Lung (tissue), 12 donors: Measurements from ENCODE around the gene YARS1. TPM values are rescaled to one million over a fixed set of nuclear protein-coding genes. Genes with fewer than 3 reads are reported as not detected.

Experiments
- ATAC-seq: fragments of 200-7000 bp; cut with Tn5 transposase; one replicate; pipeline ENCODE4 v1.9.1; 2020; ENCODE audit warnings: moderate number of reproducible peaks; ENCODE audit not compliant: insufficient read depth, low FRiP score
- DNase-seq, 3 donors: peaks; one replicate each; pipeline ENCODE4 v3.0.0-alpha.2; 2013 to 2017
- H3K27ac ChIP-seq, 2 donors: one replicate each; pipeline ENCODE4 v1.5.1; 2013; ENCODE audit warnings: mild to moderate bottlenecking in 2 of 2, moderate library complexity in 2 of 2, control low read depth in 1 of 2, inconsistent platforms in 1 of 2, low read depth in 1 of 2, low read length in 1 of 2
- H3K27me3 ChIP-seq, 3 donors: one replicate each; pipeline ENCODE4 v1.5.1; 2013; ENCODE audit warnings: low read length in 2 of 3; ENCODE audit not compliant: control insufficient read depth in 3 of 3, insufficient read depth in 3 of 3
- H3K36me3 ChIP-seq, 4 donors: one replicate each; pipeline ENCODE4 v1.5.1; 2013; ENCODE audit warnings: low read length in 4 of 4, mild to moderate bottlenecking in 1 of 4, moderate library complexity in 1 of 4; ENCODE audit not compliant: control insufficient read depth in 4 of 4, insufficient read depth in 4 of 4
- H3K4me1 ChIP-seq, 5 donors: one replicate each; pipeline ENCODE4 v1.5.1; 2013; ENCODE audit warnings: low read length in 5 of 5, mild to moderate bottlenecking in 2 of 5, moderate library complexity in 1 of 5; ENCODE audit not compliant: control insufficient read depth in 5 of 5, insufficient read depth in 5 of 5
- H3K4me3 ChIP-seq: one replicate; pipeline ENCODE4 v1.5.1; 2013; ENCODE audit warnings: mild to moderate bottlenecking, control low read depth, moderate library complexity
- H3K9ac ChIP-seq, 2 donors: one replicate each; pipeline ENCODE4 v1.5.1; 2013; ENCODE audit warnings: low read length in 2 of 2, control low read depth in 1 of 2; ENCODE audit not compliant: insufficient read depth in 1 of 2
- H3K9me3 ChIP-seq, 4 donors: one replicate each; pipeline ENCODE4 v1.5.1; 2013; ENCODE audit warnings: low read length in 3 of 4, mild to moderate bottlenecking in 1 of 4, moderate library complexity in 1 of 4; ENCODE audit not compliant: control insufficient read depth in 4 of 4, insufficient read depth in 3 of 4
- WGBS, 2 donors: extraction: QIAGEN DNeasy Blood & Tissue Kit; methylation state at CpG; one replicate each; pipeline ENCODE4 v1.1.7; 2013; 5-methylcytosine and 5-hydroxymethylcytosine counted together
- polyA plus RNA-seq, 2 donors: library from polyadenylated mRNA; stranded (reverse); fragments of 200-250 nt; gene quantifications; one replicate each; pipeline ENCODE4 v1.2.1, GENCODE V29; 2013
- total RNA-seq, 2 donors: library from RNA; depleted of rRNA in 1 of 2; stranded (reverse); fragments of >200 nt in 1 of 2; gene quantifications; one replicate each; pipeline ENCODE4 v1.2.1, GENCODE V29; 2014 to 2021
- TF ChIP-seq, protein P1 (sequence below): IDR thresholded peaks from 2 replicates; pipeline ENCODE4 v1.5.1; 2012; ENCODE audit warnings: mild to moderate bottlenecking; ENCODE audit errors: control extremely low read depth, extremely low read depth
- donor health status: control.
- donor health status: control.
- donor health status: Bipolar disorder and iron deficiency.
- donor health status: healthy.
- donor health status: DM: yes; HTN: yes; CAD: no.

Gene YARS1
- total and polyA plus RNA-seq, 4 donors, result 61.2 to 151 (median 77.8) TPM

DNA sequence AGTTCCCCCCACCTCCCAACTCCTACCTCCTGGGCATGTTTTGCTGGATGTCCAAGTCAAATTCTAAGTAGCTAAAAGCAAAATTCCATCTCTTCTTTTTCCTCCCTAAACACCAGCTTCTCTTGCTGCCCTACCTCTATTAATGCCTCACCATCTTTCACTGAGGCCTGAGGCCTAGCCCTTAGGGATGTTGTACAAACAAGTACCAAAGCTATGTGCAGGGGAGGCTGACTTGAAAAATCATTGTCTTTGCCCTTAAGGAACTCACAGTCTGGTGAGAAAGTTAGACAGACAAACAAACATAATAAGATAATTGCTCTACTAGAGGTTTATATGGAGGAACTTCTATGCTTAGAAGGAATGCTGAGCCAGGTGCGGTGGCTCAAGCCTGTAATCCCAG is 89.3 kb downstream of the YARS1 start:
- TF ChIP-seq, protein P1, sequence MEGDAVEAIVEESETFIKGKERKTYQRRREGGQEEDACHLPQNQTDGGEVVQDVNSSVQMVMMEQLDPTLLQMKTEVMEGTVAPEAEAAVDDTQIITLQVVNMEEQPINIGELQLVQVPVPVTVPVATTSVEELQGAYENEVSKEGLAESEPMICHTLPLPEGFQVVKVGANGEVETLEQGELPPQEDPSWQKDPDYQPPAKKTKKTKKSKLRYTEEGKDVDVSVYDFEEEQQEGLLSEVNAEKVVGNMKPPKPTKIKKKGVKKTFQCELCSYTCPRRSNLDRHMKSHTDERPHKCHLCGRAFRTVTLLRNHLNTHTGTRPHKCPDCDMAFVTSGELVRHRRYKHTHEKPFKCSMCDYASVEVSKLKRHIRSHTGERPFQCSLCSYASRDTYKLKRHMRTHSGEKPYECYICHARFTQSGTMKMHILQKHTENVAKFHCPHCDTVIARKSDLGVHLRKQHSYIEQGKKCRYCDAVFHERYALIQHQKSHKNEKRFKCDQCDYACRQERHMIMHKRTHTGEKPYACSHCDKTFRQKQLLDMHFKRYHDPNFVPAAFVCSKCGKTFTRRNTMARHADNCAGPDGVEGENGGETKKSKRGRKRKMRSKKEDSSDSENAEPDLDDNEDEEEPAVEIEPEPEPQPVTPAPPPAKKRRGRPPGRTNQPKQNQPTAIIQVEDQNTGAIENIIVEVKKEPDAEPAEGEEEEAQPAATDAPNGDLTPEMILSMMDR, result no peak

DNA sequence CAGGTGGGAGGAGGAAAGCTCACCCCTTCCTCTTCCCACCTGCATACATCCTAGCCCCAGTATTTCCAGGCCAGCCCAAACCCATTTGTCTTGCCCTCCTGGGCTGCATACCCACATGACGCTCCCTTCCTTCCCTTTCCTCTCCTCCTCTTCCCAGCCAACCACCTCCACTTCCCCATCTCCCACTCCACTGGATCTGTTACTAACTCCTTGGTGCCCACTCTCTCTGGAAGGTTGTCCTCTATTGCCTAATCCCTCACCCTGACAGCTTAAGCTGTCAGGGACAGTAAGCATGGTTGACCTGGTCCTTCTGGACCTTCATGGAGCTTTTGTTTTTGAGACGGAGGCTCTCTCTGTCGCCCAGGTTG is 91.6 kb downstream of the YARS1 start:
- H3K9ac ChIP-seq, result no peak overlapping the region
- ATAC-seq (no peak), DNase-seq (no peak)
- 71 to 81% methylated on average over 3 of the region's 3 CpGs for WGBS, 2 donors
- TF ChIP-seq, protein P1, result no peak
- no peaks in the 10 kb centered on the region for H3K9me3 ChIP-seq
- H3K4me1 ChIP-seq, result peaks cover 0 to 14% (median 0%) of the 10 kb centered on the region in 5 donors
- H3K4me3 ChIP-seq, result no peak overlapping the region
- H3K27me3 ChIP-seq, result no peaks in the 10 kb centered on the region
- H3K27ac ChIP-seq, result peak overlapping the region in 1 of 2 donors; percentile 15
- no peaks in the 10 kb centered on the region for H3K36me3 ChIP-seq

More for the DNA sequence above, 89.3 kb downstream of the YARS1 start:
- no peak for DNase-seq
- no peaks in the 10 kb centered on the region for H3K36me3 ChIP-seq
- 96 to 100% methylated on average over 1 of the region's 1 CpG for WGBS, 2 donors
- H3K4me3 ChIP-seq, result no peak overlapping the region
- H3K9me3 ChIP-seq, result no peaks in the 10 kb centered on the region
- H3K27ac ChIP-seq, result no peak overlapping the region
- no peaks in the 10 kb centered on the region for H3K27me3 ChIP-seq
- no peak overlapping the region for H3K9ac ChIP-seq
- peaks cover 0 to 14% (median 0%) of the 10 kb centered on the region in 5 donors for H3K4me1 ChIP-seq
- no peak for ATAC-seq

Other genes with a start within 250 kb of the YARS1 start
- gene ZBTB8OS, start 166.8 kb downstream of the YARS1 start, total RNA-seq, result 10 to 100 TPM; 26.7 to 40.1 TPM
- gene ZBTB8OS, start 166.8 kb downstream of the YARS1 start, polyA plus RNA-seq, result 10 to 100 TPM; 52.5 to 86.1 TPM
- gene RBBP4, start 166.2 kb downstream of the YARS1 start, total RNA-seq, result 100 to 1,000 TPM; 151 to 205 TPM
- 10 to 100 TPM; 37.7 to 63.5 TPM for gene RBBP4, start 166.2 kb downstream of the YARS1 start, polyA plus RNA-seq
- 10 to 100 TPM in 1 of 2 donors, 1 to 10 TPM in 1; 6.0 to 15.4 TPM for gene SYNC, start 114.6 kb downstream of the YARS1 start, total RNA-seq
- gene SYNC, start 114.6 kb downstream of the YARS1 start, polyA plus RNA-seq, result 1 to 10 TPM; 2.0 to 5.4 TPM
- gene S100PBP, start 295 bp upstream of the YARS1 start, total RNA-seq, result 10 to 100 TPM; 28.8 to 56.6 TPM
- 10 to 100 TPM in 1 of 2 donors, 1 to 10 TPM in 1; 7.4 to 13.1 TPM for gene S100PBP, start 295 bp upstream of the YARS1 start, polyA plus RNA-seq
- 1 to 10 TPM in 1 of 2 donors, under 1 TPM in 1; 0.18 to 5.3 TPM for gene FNDC5, start 53.6 kb upstream of the YARS1 start, total RNA-seq
- gene FNDC5, start 53.6 kb upstream of the YARS1 start, polyA plus RNA-seq, result under 1 TPM; 0.10 to 0.31 TPM
- 1 to 10 TPM in 1 of 2 donors, under 1 TPM in 1; 0.40 to 1.3 TPM for gene HPCA, start 69.1 kb upstream of the YARS1 start, total RNA-seq
- gene HPCA, start 69.1 kb upstream of the YARS1 start, polyA plus RNA-seq, result under 1 TPM in 1 of 2 donors, not detected in 1; 0.19 TPM
- gene TMEM54, start 84.0 kb upstream of the YARS1 start, total RNA-seq, result 10 to 100 TPM; 22.4 to 44.5 TPM
- gene TMEM54, start 84.0 kb upstream of the YARS1 start, polyA plus RNA-seq, result 10 to 100 TPM; 41.7 to 56.6 TPM
- gene RNF19B, start 147.5 kb upstream of the YARS1 start, total RNA-seq, result 10 to 100 TPM; 15.5 to 38.1 TPM
- 10 to 100 TPM in 1 of 2 donors, 1 to 10 TPM in 1; 5.1 to 65.9 TPM for gene RNF19B, start 147.5 kb upstream of the YARS1 start, polyA plus RNA-seq
- gene AK2, start 219.5 kb upstream of the YARS1 start, total RNA-seq, result 100 to 1,000 TPM in 1 of 2 donors, 10 to 100 TPM in 1; 86.8 to 127 TPM
- 100 to 1,000 TPM in 1 of 2 donors, 10 to 100 TPM in 1; 87.6 to 115 TPM for gene AK2, start 219.5 kb upstream of the YARS1 start, polyA plus RNA-seq